IPS-15b (cell line): ENCODE results near the gene GPR6.

Experiments used
- H3K27me3 ChIP-seq: one replicate; pipeline ENCODE4 v1.6.1; 2013; ENCODE audit warnings: low read length; ENCODE audit not compliant: control insufficient read depth, insufficient read depth
- H3K36me3 ChIP-seq: one replicate; pipeline ENCODE4 v1.6.1; 2013; ENCODE audit warnings: low read length; ENCODE audit not compliant: control insufficient read depth, insufficient read depth
- H3K4me1 ChIP-seq: one replicate; pipeline ENCODE4 v1.6.1; 2013; ENCODE audit warnings: mild to moderate bottlenecking, low read length; ENCODE audit not compliant: control insufficient read depth, insufficient read depth
- H3K4me3 ChIP-seq: one replicate; pipeline ENCODE4 v1.5.1; 2013; ENCODE audit warnings: low read depth, low read length
- H3K9ac ChIP-seq: one replicate; pipeline ENCODE4 v1.6.1; 2013; ENCODE audit warnings: low read depth, mild to moderate bottlenecking, low read length
- H3K9me3 ChIP-seq: one replicate; pipeline ENCODE4 v1.6.1; 2013; ENCODE audit warnings: mild to moderate bottlenecking, low read length; ENCODE audit not compliant: control insufficient read depth, insufficient read depth

The GPR6 gene, protein sequence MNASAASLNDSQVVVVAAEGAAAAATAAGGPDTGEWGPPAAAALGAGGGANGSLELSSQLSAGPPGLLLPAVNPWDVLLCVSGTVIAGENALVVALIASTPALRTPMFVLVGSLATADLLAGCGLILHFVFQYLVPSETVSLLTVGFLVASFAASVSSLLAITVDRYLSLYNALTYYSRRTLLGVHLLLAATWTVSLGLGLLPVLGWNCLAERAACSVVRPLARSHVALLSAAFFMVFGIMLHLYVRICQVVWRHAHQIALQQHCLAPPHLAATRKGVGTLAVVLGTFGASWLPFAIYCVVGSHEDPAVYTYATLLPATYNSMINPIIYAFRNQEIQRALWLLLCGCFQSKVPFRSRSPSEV

DNA sequence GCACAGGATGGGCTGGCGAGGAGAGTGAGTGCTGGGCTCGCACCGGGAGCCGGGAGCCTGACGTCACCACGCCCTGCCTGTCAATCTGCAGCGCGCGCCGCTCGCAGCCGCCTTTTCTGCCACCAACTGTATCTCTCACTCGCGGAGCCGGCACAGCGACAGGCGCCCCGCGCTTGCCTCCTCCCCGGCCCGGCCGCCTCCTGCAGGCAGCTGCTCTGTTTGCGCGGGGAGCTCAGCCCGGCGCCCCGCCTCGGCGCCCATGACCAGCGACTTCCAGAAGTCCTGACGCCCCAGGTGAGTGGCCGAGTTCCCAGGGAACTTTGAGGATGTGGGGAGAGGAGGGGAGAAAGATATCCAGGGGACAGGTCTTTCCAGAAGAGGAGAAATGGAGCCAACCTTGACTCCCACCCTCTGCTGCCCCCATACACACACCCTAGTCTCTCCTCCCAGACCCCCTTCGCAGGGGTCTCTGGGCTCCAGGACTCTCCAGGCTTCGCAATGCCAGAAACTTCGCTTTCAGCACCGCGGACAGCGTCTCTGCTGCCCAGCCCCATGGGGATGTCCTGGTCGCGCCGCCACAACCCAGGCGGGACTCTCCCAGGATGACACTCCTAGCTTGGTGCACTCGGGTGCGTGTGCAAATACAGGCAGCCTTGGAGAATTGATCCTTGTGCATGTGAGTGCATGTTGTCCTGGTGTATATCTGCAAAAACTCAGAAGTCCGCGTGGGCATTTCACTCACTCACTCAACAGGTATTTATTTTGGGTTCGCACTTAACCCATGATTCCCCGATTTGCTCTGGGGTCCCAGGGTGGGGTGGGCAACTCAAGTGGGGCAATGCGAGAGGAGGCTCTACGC is at the start of gene GPR6:
Gene GPR6, plus strand, starts transcription at position 138 of the 859 bp plus-strand sequence. CDS start 802 bp downstream, outside the sequence.
- Histone ChIP-seq H3K9ac (no peak within 1 kb of the TSS), H3K4me3 (peak within 1 kb of the TSS; percentile 86), H3K27me3 (peaks cover 64% of the 10 kb centered on the region)

GRCh38 chr6:109934293-109934692 is 43.8 kb upstream of the GPR6 start:
- Histone ChIP-seq H3K4me1 (no peaks in the 10 kb centered on the region), H3K36me3 (no peaks in the 10 kb centered on the region), H3K9ac (no peak overlapping the region), H3K27me3 (no peaks in the 10 kb centered on the region), H3K9me3 (no peaks in the 10 kb centered on the region), H3K4me3 (no peak overlapping the region)

More for the DNA sequence above, at the start of gene GPR6:
- no peaks in the 10 kb centered on the region for H3K9me3 ChIP-seq
- H3K4me1 ChIP-seq: peaks cover 2% of the 10 kb centered on the region
- no peaks in the 10 kb centered on the region for H3K36me3 ChIP-seq

DNA sequence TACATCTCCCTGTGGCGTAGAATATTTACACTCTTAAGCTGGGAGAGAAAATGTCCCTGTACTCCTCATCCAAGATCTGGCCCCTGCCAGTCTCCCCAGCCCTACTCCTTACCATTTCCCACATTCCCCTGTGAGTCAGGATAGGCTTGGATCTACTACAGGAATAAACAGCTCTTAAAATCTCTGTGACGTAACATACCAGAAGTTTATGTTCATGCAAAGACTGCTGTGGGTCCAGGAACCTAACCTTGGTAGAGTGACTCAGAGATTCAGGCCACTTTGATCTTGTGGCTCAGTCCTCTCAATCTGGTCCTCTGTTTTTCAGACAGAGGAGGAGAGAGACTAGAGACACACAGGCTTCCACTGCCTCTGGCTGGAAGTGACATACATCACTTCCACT is 38.5 kb upstream of the GPR6 start:
- no peaks in the 10 kb centered on the region for H3K9me3 ChIP-seq
- H3K4me1 ChIP-seq: peaks cover 11% of the 10 kb centered on the region
- no peaks in the 10 kb centered on the region for H3K27me3 ChIP-seq
- no peaks in the 10 kb centered on the region for H3K36me3 ChIP-seq
- H3K9ac ChIP-seq: no peak overlapping the region
- no peak overlapping the region for H3K4me3 ChIP-seq

DNA sequence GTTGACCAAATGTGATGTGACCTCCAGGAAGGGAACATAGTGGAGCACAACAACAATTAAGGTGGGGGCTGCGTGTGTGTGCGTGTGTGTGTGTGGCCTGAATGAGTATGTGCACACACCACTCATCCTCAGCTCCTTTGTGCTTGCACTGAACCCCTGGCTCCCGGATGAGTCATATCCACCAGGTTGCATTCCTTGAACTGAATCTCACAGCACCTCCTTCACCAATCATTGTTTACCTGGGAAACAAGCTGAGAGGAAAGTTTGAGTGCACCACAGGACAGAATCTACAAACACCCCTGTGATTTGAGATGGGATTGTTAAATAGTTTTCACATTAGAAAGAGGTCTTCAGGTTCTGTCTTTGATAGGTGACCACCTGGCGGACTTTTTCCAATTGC is 33.7 kb upstream of the GPR6 start:
- H3K27me3 ChIP-seq: no peaks in the 10 kb centered on the region
- H3K4me3 ChIP-seq: peak overlapping the region; percentile 19
- H3K4me1 ChIP-seq: peaks cover 23% of the 10 kb centered on the region
- no peak overlapping the region for H3K9ac ChIP-seq
- no peaks in the 10 kb centered on the region for H3K36me3 ChIP-seq
- no peaks in the 10 kb centered on the region for H3K9me3 ChIP-seq

GRCh38 chr6:109945091-109945490 is 33.0 kb upstream of the GPR6 start:
- peaks cover 23% of the 10 kb centered on the region for H3K4me1 ChIP-seq
- H3K9me3 ChIP-seq: no peaks in the 10 kb centered on the region
- H3K27me3 ChIP-seq: no peaks in the 10 kb centered on the region
- H3K4me3 ChIP-seq: no peak overlapping the region
- H3K36me3 ChIP-seq: no peaks in the 10 kb centered on the region
- no peak overlapping the region for H3K9ac ChIP-seq

DNA sequence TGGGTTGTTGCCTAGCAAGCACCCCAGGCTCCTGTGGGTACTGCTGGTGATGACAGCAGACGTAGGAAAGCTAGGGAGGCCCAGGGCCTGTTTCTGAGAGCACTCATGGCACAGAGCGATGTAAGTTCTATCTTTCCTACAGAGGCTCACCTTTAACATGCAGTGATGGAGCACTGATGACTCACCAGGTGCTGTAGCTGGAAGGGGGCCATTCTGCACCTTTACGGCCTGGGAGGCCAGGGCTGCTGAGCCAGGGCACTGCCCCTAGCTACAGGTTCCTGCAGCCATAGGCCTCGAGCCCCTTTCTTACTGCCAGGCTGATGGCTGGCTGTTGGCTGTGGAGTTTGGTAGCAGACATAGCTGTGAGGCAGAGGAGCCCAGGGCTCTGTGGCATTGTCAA is 31.1 kb upstream of the GPR6 start:
- Histone ChIP-seq H3K27me3 (no peaks in the 10 kb centered on the region), H3K4me3 (no peak overlapping the region), H3K36me3 (no peaks in the 10 kb centered on the region), H3K4me1 (peaks cover 23% of the 10 kb centered on the region), H3K9me3 (no peaks in the 10 kb centered on the region), H3K9ac (no peak overlapping the region)

DNA sequence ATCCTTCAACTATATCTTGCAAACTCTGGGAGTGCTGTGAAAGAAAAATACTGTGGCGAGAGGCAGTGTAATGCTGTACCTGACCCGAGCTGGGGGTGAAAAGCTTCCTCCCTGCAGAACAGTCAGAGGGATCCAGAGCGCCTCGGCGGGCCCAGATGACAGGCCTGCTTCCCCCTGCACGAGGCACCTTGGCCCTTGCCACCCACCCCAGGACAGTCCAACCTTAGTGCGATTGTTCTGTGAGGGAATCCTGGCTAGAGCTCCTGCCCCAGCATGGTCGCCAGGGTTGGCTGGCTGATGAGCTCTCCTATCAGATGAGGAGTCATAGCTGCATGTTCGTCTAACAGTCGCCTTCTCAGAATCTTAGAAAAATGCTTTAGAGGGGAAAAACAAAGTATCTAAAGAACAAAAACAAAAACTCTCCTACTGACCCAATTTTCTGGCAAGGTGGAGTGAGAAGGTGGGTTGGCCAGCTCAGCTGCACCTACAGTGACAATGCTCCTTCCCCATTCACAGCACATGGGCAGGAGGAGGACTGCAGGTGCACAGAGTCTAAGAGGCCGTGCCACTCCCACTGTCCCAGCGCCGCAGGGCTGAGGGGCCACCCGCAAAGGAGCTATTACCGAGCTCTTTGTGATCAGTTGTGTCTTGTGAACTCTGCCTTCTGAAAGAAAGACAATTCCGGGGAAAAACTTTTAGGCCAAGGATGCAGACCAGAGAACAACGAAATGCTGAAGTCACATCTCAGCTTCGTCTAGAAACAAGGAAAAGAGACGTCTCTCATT is 28.6 kb upstream of the GPR6 start:
- Histone ChIP-seq H3K36me3 (no peaks in the 10 kb centered on the region), H3K27me3 (no peaks in the 10 kb centered on the region), H3K4me1 (peaks cover 14% of the 10 kb centered on the region), H3K9ac (no peak overlapping the region), H3K9me3 (no peaks in the 10 kb centered on the region), H3K4me3 (no peak overlapping the region)

DNA sequence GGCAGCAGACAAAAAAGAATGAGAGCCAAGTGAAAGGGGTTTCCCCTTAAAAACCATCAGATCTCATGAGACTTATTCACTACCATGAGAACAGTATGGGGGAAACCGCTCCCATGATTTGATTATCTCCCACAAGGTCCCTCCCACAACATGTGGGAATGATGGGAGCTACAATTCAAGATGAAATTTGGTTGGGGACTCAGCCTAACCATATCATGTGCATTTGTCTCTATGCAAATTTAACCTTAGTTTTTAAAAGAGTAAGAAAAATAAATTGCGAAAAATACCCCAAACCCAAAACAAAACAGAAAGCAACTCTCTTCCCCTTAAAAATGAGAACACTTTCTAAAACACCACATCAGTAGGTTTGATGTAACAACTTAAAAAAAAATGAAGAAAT is 22.6 kb upstream of the GPR6 start:
- no peaks in the 10 kb centered on the region for H3K36me3 ChIP-seq
- no peak overlapping the region for H3K9ac ChIP-seq
- no peaks in the 10 kb centered on the region for H3K4me1 ChIP-seq
- no peaks in the 10 kb centered on the region for H3K27me3 ChIP-seq
- H3K4me3 ChIP-seq: no peak overlapping the region
- H3K9me3 ChIP-seq: no peaks in the 10 kb centered on the region

GRCh38 chr6:109958626-109959025 is 19.5 kb upstream of the GPR6 start:
- no peaks in the 10 kb centered on the region for H3K4me1 ChIP-seq
- no peak overlapping the region for H3K4me3 ChIP-seq
- no peak overlapping the region for H3K9ac ChIP-seq
- H3K9me3 ChIP-seq: no peaks in the 10 kb centered on the region
- H3K27me3 ChIP-seq: no peaks in the 10 kb centered on the region
- no peaks in the 10 kb centered on the region for H3K36me3 ChIP-seq

- Histone ChIP-seq H3K27me3 (peaks cover 10% of the 10 kb centered on the region), H3K9me3 (no peaks in the 10 kb centered on the region), H3K4me3 (no peak overlapping the region), H3K4me1 (no peaks in the 10 kb centered on the region), H3K36me3 (no peaks in the 10 kb centered on the region), H3K9ac (no peak overlapping the region)
Measured at GRCh38 chr6:109961611-109962041, 16.5 kb upstream of the GPR6 start.

DNA sequence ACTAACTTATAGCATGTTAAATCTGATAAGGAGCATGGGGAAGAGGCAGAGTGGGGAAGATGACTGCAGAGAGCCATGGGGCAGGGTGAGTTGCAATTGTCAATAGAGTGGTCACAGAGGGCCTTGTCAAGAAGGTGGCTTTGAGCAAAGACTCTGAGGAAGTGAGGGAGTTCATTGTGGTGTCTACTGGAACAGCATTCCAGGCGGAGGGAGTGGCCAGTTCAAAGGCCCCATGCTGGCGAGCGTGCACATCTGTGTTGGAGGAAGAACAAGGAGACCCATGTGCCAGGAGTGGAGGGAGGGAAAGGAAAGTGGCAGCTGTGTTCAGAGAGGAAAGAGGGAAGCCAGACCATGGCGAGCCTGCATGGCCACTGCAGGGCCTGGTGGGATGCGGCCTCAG is 15.8 kb upstream of the GPR6 start:
- H3K9ac ChIP-seq: no peak overlapping the region
- H3K4me1 ChIP-seq: no peaks in the 10 kb centered on the region
- H3K27me3 ChIP-seq: peaks cover 12% of the 10 kb centered on the region
- no peak overlapping the region for H3K4me3 ChIP-seq
- H3K36me3 ChIP-seq: no peaks in the 10 kb centered on the region
- no peaks in the 10 kb centered on the region for H3K9me3 ChIP-seq
